Stimulated activated CD8-positive, alpha-beta memory T cell treated with anti-CD3 and anti-CD28 coated beads, Interleukin-15, amount 100 ng/mL, for 24 hours (primary cell): ENCODE data around the gene ANKRD61.
"Not testable (repeated sequence)": the region's sequence is repeated elsewhere in the genome, so short reads cannot be mapped to it uniquely, and the experiment has no call there.

Experiments
- DNase-seq: peaks from one replicate; pipeline ENCODE4 v3.0.0-alpha.2; 2020; ENCODE audit warnings: low read depth

The ANKRD61 gene

GRCh38 chr7:6030988-6031387, at the start of gene ANKRD61:
Gene ANKRD61 (plus strand): TSS chr7:6031376. CDS start chr7:6031376, 0 bp downstream.
- no peak for DNase-seq

DNA sequence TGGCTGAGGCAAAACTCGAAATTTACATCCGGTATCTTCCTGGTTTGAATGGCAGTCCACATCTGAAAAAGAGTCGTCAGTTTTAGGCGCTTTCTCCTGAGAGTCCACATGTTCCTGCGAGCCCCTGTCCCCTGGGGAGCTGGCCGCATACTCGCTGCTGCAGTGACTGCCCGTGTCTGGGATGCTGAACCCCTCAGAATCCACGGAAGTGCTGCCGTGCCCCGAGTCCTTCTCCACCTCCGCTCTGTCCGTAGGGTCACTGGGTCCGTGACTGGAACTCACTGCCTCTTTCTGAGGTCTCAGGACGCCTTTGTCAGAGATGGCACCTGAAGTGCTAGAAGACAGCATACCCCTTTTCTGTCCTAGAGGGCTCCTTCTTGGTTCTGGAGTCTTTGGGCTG, 44.1 kb upstream of the ANKRD61 start:
- DNase-seq = not testable (repeated sequence)

GRCh38 chr7:5997210-5997808, 33.9 kb upstream of the ANKRD61 start:
- DNase-seq = no peak

DNA sequence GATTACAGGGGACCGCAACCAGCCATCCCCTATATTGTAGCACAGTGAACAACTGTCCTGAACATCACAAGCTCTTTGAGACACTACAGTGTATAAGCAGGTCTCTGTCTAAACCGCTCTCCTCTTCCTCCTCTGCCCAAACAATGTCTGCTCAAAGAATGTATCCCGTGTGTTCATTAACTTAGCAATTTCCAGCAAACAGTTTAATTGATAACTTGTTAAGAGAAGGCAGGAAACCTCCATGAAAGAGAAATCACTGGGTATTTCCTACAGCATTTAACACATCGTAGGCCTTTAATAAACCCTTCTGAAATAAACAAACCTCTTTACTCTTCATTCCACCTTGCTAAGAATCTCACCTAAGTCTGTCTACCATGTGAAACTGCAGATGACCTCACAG, 23.8 kb upstream of the ANKRD61 start:
- no peak for DNase-seq

DNA sequence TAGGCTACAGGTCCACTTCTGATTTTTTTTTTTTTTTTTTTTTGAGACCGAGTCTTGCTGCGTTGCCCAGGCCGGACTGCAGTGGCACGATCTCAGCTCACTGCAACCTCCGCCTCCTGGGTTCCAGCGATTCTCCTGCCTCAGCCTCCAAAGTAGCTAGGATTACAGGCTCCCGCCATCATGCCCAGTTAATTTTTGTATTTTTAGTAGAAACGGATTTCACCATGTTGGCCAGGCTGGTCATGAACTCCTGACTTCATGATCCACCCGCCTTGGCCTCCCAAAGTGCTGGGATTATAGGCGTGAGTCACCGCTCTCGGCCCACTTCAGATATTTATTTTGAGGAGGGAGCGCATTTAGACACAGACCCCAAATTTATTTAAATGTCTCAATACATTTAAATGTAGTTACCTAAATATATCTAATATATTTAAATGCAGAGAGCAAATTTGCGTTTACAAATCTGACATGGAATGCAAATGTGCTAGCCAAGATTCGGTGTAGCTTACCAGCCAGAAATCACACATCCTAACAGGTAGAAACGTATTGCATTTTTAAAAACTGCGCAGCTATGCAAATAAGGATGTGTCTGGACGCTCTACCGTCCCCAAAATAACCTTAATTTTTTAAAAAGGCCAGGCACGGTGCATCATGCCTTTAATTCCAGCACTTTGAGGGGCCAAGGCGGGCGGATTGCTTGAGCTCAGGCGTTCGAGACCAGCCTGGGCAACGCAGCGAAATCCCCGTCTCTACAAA, 23.2 kb upstream of the ANKRD61 start:
- not testable (repeated sequence) for DNase-seq

DNA sequence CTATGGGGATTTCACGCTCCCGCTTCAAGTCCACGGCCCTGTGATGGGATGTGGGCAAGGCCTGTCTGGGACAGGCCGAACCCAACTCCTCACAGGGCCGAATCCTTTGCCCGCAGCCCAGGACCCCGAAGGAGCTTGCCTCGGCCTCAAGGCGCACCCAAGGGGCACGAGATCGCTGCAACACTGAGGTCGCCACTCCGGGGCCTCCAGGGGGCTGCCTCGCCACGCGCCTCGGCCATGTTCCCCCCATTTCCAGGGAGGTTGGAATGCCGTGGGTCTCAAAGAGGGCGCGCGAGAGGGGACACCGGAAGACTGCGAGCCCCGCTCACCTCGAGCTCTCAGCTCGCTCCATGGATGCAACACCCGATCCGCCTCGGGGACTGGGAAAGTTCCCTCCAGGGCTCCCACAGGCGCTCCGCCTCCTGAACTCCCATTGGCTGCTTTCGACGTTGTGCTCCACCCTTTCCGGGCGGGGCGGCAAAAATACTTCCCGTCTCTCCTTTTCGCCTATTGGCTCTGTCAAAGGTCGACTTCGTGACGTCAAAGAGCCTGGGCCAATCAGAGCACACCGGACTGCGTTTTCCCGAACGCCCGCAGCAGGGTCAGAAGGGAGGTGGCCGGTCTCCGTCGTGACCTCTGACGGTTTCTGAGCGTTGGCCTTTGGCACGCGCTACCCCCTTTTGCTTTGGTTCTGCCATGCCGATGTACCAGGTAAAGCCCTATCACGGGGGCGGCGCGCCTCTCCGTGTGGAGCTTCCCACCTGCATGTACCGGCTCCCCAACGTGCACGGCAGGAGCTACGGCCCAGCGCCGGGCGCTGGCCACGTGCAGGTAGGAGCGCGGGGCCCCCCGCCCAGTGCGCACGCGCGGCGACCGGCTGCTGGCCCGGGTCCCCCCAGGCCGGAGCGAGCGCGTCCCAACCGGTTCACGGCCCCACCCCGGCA, 22.2 kb upstream of the ANKRD61 start, which contains the start of the genes AIMP2 and PMS2:
Gene AIMP2 (plus strand): TSS at position 605 of the 944 bp plus-strand sequence. CDS start 92 bp downstream, at position 697.
Gene PMS2 (minus strand): TSS at position 382 of the 944 bp plus-strand sequence. CDS start 30 bp downstream, at position 352.
- peak; percentile 81 for DNase-seq

GRCh38 chr7:6010370-6010769, 20.8 kb upstream of the ANKRD61 start:
- DNase-seq = not testable (repeated sequence)

- no peak for DNase-seq
Measured at GRCh38 chr7:6011541-6011940, 19.6 kb upstream of the ANKRD61 start.

- DNase-seq = no peak
Measured at GRCh38 chr7:6012355-6013104, 18.6 kb upstream of the ANKRD61 start.

- no peak for DNase-seq
Measured at GRCh38 chr7:6015917-6016652, 15.1 kb upstream of the ANKRD61 start.

DNA sequence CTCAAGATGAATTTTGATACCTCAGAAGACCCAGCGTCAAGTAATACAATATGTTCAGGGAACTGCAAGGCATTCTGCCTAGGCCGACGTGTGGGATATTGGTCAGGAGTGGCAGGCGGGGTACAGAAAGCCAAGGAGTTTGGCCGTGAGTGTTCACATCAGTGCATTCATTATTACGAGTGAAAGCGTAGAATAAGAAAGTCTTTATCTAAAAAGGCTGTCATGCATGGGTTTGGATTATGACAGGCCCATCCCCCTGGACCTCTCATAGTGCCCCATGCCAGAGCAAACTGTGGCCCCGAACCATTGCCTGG, 14.6 kb upstream of the ANKRD61 start:
- no peak for DNase-seq

DNA sequence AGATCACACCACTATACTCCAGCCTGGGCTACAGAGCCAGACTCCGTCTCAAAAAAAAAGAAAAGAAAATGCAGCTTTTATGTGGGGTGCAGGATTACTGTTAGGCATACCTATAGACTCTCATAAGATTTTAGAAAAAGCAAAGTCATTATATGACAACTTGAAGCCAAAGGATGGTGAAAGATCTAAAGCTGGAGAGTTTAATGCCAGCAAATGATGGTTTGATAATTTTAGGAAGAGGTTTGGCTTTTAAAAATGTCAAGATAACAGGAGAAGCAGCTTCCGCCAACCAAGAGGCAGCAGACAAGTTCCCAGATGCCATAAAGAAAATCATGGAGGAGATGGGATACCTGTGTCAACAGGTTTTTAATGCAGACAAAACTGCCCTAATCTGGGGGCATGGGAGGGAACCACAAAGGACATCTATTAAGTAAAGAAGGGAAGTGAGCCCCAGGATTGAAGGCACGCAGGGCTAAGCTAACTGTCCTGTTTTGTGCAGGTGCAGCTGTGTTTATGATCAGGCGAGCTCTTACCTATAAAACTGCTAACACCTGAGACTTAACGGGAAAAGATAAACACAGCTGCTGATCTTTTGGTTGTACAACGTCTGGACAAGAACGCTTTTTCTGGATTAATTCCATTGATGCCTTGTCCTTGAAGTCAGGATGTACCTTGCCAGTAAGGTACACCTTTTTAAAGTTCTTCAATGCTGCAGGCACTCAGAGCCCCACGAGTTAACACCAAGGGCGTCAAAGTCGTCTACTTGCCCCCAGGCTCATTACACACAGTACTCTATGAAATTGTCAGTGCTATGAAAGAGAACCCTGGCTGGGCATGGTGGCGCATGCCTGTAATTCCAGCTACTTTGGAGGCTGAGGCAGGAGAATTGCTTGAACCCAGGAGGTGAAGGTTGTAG, 10.5 kb upstream of the ANKRD61 start:
- DNase-seq = no peak

DNA sequence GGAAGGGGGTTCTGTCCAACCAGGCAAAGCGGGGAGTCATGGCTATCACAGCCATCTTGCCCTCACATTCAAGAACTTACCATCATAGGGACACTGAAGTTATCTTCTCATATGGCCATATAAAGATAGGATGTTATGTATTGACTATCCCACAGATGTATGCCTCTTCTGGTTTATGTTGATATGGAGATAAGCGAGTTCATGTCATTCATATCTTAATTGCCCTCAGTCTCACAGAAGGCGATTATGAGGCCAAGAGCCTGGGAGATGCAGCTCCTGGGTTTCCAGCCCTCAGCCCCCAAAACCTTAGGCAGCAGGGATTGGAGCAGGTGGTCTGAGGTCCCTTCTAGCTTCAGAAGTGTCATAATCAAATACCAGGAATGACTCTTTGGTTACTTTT, 8.5 kb upstream of the ANKRD61 start:
- no peak for DNase-seq

DNA sequence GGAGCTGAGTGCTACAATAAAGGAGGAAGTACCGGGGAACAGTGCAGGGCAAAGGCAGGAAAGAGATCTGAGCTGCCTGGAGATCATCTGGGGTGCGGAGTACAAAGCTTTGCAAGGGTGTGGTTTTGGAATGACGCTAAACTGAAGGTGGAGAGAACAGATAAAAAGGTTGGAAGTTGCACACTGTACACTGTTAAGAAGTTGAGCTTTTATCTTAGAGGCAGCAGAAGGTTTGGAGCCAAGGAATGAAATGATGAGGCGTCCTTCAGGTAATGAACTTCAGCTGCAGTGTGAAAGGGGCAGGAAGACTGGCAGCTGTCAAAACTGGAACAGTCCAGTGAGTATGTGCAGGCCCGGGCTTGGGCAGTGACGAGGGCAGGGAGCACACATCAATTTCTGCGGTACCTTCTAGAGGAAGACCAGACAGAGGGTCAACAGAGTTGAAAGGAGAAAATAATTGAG, 7.2 kb upstream of the ANKRD61 start:
- DNase-seq = no peak

- peak; percentile 24 for DNase-seq
Measured at GRCh38 chr7:6026011-6026819, 5.0 kb upstream of the ANKRD61 start.

DNA sequence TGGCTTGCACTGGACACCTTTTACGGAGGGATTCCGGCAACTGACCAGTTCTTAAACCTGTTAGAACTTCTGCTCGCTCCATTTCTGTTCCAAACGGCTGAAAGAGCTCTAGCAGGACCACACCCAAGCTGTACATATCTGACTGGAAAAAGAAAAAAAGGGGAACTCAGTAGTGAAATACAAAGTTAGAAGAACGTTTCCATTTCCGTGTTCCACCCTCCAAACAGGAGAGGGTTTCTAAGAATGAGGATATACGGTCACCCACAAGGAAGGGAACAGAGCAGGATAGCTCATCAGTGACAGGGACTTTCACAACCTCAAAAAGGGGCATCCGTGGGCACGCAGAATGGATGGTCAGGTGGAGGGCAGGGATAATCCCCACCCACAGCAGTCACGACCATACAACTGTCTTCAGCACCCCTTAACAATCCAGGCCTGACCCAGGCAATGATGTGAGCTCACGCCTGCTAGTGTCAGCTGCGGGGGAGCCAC, 4.3 kb upstream of the ANKRD61 start:
- no peak for DNase-seq

GRCh38 chr7:6027806-6028365, 3.3 kb upstream of the ANKRD61 start:
- no peak for DNase-seq

DNA sequence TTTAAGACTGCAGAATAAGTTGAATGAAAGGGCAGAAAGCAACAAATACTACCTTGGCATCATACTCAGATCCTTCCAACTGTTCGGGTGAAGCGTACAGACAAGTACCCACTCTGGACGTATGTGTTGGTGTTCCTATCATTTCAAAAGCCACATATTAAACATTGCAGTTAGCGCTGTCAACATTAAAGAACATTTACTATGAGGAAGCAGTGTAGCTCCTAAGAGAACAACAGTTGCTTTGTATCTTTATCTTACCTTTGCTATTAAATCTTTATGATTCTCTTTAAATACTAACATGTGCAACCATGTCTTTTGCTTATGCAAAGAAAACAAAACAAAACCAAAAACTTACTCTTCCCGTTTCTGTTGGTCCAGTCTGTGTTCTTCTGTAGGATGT, 2.6 kb upstream of the ANKRD61 start:
- DNase-seq = no peak
